Prostate gland (tissue), 2 donors: ENCODE measurements around the gene JAKMIP1.

Experiments used
- CTCF ChIP-seq, 4 experiments: fragments of 200-600 bp in 2 of 4; fragments of 450-650 bp in 2 of 4; sonication (generic) in 2 of 4; IDR thresholded peaks; 1 replicate in 3 of 4; 2 replicates in 1 of 4; pipeline ENCODE4 v1.5.1; 2016 to 2019; ENCODE audit warnings: antibody characterized with exemption in 4 of 4, mild to moderate bottlenecking in 2 of 4, moderate library complexity in 2 of 4
- POLR2A ChIP-seq: fragments of 450-650 bp; IDR thresholded peaks from one replicate; pipeline ENCODE4 v1.6.1; 2016; ENCODE audit warnings: antibody characterized with exemption, mild to moderate bottlenecking
- POLR2AphosphoS5 ChIP-seq: sonication (generic); formaldehyde crosslinking; IDR thresholded peaks from one replicate; pipeline ENCODE4 v1.6.1; 2017; ENCODE audit warnings: antibody characterized with exemption

GRCh38 chr4:6005175-6005574 lies 195.2 kb downstream of the JAKMIP1 start:
- TF ChIP-seq CTCF (IDR thresholded peaks at IDR 0.05) (no peak), POLR2AphosphoS5 (no peak), POLR2A (no peak)
